Lower lobe of right lung (tissue), 2 donors: ENCODE data around the gene DCC. TPM values are rescaled to one million over a fixed set of nuclear protein-coding genes. Genes with fewer than 3 reads are reported as not detected.

ENCODE experiments used
- ATAC-seq, 2 donors: fragments of 200-7000 bp; cut with Tn5 transposase; one replicate each; pipeline ENCODE4 v1.9.1; 2020 to 2022; ENCODE audit warnings: mild to moderate bottlenecking in 2 of 2, moderate library complexity in 2 of 2
- DNase-seq: peaks from one replicate; pipeline ENCODE4 v3.0.0-alpha.2; 2020
- H3K27ac ChIP-seq: fragments of 200-600 bp; one replicate; pipeline ENCODE4 v1.8.0; 2022
- H3K27me3 ChIP-seq: fragments of 200-600 bp; one replicate; pipeline ENCODE4 v1.8.0; 2022; ENCODE audit warnings: low read depth
- H3K36me3 ChIP-seq: fragments of 200-600 bp; one replicate; pipeline ENCODE4 v1.8.0; 2022; ENCODE audit warnings: mild to moderate bottlenecking
- H3K4me1 ChIP-seq: fragments of 200-600 bp; one replicate; pipeline ENCODE4 v1.8.0; 2022
- H3K4me3 ChIP-seq: fragments of 200-600 bp; one replicate; pipeline ENCODE4 v1.8.0; 2022; ENCODE audit warnings: mild to moderate bottlenecking
- H3K9me3 ChIP-seq: fragments of 200-600 bp; one replicate; pipeline ENCODE4 v1.8.0; 2022
- CTCF ChIP-seq: fragments of 200-600 bp; IDR thresholded peaks from one replicate; pipeline ENCODE4 v1.8.0; 2022; ENCODE audit warnings: antibody characterized with exemption, mild to moderate bottlenecking
- intact Hi-C: fragments of 100-400 bp; cut with DNase I; formaldehyde crosslinking; loops from one replicate; pipeline ENCODE4 v1.11.0; 2022
- total RNA-seq: library from RNA; stranded (reverse); fragmentation: NEBNext Ultra II Directional; extraction: Animal tissue kit (Norgen Biotek cat#: 25700); gene quantifications from one replicate; pipeline ENCODE4 v1.2.1, GENCODE V29; 2021
- donor health status: DM: no; HTN: yes; CAD: no; lungs with severe emphysema.

The DCC gene
- total RNA-seq, 1 donor from 2014 or later = 4.5 TPM

GRCh38 chr18:52596748-52597435 is 256.9 kb downstream of the DCC start:
- Histone ChIP-seq H3K4me3 (no peak overlapping the region), H3K9me3 (no peaks in the 10 kb centered on the region), H3K27ac (no peak overlapping the region), H3K27me3 (no peaks in the 10 kb centered on the region), H3K36me3 (no peaks in the 10 kb centered on the region), H3K4me1 (no peaks in the 10 kb centered on the region)
- no peak for TF ChIP-seq CTCF
- intact Hi-C loops = no loop called here
- ATAC-seq (no peak), DNase-seq (no peak)

- intact Hi-C loops = no loop called here
- Histone ChIP-seq H3K4me3 (no peak overlapping the region), H3K36me3 (no peaks in the 10 kb centered on the region), H3K27me3 (no peaks in the 10 kb centered on the region), H3K27ac (no peak overlapping the region), H3K4me1 (no peaks in the 10 kb centered on the region), H3K9me3 (no peaks in the 10 kb centered on the region)
- DNase-seq (no peak), ATAC-seq (no peak)
- no peak for TF ChIP-seq CTCF
Observed at GRCh38 chr18:52598921-52599320, 258.9 kb downstream of the DCC start.

- no peak for ATAC-seq
- intact Hi-C loops = no loop called here
- Histone ChIP-seq H3K36me3 (no peaks in the 10 kb centered on the region), H3K27me3 (no peaks in the 10 kb centered on the region), H3K27ac (no peak overlapping the region), H3K4me1 (no peaks in the 10 kb centered on the region), H3K9me3 (no peaks in the 10 kb centered on the region), H3K4me3 (no peak overlapping the region)
- no peak for DNase-seq
- no peak for TF ChIP-seq CTCF
Observed at GRCh38 chr18:52602820-52603219, 262.8 kb downstream of the DCC start.

- no peak for ATAC-seq
- H3K9me3 ChIP-seq = no peaks in the 10 kb centered on the region
Observed at GRCh38 chr18:52605345-52605744, 265.3 kb downstream of the DCC start.

GRCh38 chr18:52607985-52608384 is 268.0 kb downstream of the DCC start:
- ATAC-seq (no peak), DNase-seq (no peak)
- Histone ChIP-seq H3K27me3 (no peaks in the 10 kb centered on the region), H3K4me3 (no peak overlapping the region), H3K36me3 (no peaks in the 10 kb centered on the region), H3K27ac (no peak overlapping the region), H3K9me3 (no peaks in the 10 kb centered on the region), H3K4me1 (no peaks in the 10 kb centered on the region)
- TF ChIP-seq CTCF = no peak
- intact Hi-C loops = no loop called here

More at GRCh38 chr18:52605345-52605744, 265.3 kb downstream of the DCC start:
- Histone ChIP-seq H3K27ac (no peak overlapping the region), H3K4me3 (no peak overlapping the region), H3K27me3 (no peaks in the 10 kb centered on the region), H3K36me3 (no peaks in the 10 kb centered on the region), H3K4me1 (no peaks in the 10 kb centered on the region)
- no peak for DNase-seq
- no peak for TF ChIP-seq CTCF
- intact Hi-C loops = no loop called here
